ENCODE results near the gene CTTNBP2NL.
"Not testable (repeated sequence)": the region's sequence is repeated elsewhere in the genome, so short reads cannot be mapped to it uniquely, and the experiment has no call there.

The CTTNBP2NL gene

DNA sequence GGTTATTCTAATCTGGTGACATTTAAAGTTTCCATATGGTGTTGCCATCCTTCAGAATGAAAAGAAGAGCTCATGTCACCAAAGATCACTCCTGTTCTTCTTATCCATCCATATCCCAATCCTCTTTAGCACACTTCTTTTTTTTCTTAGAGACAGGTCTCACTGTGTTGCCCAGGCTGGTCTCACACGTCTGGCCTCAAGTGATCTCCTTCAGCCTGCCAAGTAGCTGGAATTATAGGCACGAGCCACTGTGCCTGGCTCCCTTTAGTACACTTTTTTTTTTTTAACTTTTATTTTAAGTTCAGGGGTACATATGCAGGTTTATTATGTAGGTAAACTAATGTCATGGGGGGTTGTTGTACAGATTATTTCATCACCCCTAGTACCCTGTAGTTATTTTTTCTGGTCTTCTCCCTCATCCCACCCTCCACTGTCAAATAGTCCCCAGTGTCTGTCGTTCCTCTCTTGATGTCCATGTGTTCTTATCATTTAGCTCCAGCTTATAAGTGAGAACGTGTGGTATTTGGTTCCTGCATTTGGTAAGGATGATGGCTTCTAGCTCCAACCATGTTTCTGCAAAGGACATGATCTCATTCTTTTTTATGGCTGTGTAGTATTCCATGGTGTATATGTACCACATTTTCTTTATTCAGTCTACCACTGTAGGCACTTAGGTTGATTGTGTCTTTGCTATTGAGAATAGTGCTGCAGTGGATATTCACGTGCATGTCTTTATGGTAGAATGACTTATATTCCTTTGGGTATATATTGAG lies 40.6 kb downstream of the CTTNBP2NL start:
- FAIRE-seq: no peak
- DNase-seq (ENCODE audit: insufficient read length): no peak
- TF ChIP-seq POLR2A (IDR thresholded peaks at IDR 0.05; ENCODE audit: low read depth, low read length): no peak
- no peak for TF ChIP-seq TAF1 (IDR thresholded peaks at IDR 0.05; ENCODE audit: borderline replicate concordance, low read depth, low read length)
- no peak for TF ChIP-seq POLR2AphosphoS5 (IDR thresholded peaks at IDR 0.05; ENCODE audit: low read depth, low read length)

DNA sequence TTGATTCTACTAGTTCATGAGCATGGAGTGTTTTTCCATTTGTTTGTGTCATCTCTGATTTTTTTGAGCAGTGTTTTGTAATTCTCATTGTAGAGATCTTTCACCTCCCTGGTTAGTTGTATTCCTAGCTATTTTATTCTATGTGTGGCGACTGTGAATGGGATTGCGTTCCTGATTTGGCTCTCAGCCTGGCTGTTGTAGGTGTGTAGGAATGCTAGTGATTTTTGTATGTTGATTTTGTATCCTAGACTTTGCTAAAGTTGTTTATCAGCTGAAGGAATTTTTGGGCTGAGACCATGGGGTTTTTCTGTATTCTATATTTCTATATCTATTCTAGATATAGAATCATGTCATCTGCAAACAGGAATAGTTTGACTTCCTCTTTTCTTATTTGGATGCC lies 42.1 kb downstream of the CTTNBP2NL start:
- not testable (repeated sequence) for DNase-seq (ENCODE audit: insufficient read length); FAIRE-seq

DNA sequence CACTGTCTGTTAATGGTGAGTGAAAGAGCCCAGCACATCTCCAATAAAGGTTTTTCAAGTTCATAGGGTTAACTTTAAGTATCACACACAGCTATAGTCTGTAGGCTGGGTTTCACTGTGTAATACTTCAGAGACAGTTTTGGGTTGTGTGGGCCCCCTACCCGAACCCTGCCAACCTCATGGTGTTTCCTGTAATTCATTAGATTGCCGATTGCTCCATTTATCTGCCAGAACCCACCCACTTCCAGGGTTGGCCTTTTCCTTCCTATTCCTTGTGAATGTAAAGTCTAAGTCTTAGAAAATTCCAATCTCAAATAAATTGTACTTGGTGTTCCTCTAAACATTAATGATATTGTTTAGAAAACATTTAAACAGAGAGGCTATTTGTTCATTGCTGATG lies 43.6 kb downstream of the CTTNBP2NL start:
- no peak for FAIRE-seq
- TF ChIP-seq POLR2A (IDR thresholded peaks at IDR 0.05; ENCODE audit: low read depth, low read length) (no peak), TAF1 (IDR thresholded peaks at IDR 0.05; ENCODE audit: borderline replicate concordance, low read depth, low read length) (no peak)
- no peak for DNase-seq (ENCODE audit: insufficient read length)

DNA sequence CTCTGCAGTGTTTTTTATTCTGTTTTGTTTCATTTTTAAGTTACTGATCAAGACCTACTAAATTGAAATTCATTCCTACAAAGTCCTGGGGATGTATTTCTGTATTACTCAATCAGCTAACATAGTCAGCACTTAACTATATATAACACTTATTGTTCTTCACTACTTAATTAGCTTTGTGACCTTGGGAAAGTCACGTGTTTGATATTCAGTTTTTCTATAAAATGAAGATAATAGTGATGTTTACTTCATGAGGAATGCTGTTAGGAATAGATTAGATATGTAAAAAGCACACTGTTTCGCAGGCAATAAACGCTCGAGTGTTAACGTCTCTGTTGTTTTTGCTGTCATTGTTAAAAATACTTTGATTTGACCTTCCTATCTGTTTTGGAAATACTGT lies 44.6 kb downstream of the CTTNBP2NL start:
- TF ChIP-seq POLR2AphosphoS5 (IDR thresholded peaks at IDR 0.05; ENCODE audit: low read depth, low read length) (no peak), POLR2A (IDR thresholded peaks at IDR 0.05; ENCODE audit: low read depth, low read length) (no peak), TAF1 (IDR thresholded peaks at IDR 0.05; ENCODE audit: borderline replicate concordance, low read depth, low read length) (no peak)
- FAIRE-seq (no peak), DNase-seq (ENCODE audit: insufficient read length) (no peak)

DNA sequence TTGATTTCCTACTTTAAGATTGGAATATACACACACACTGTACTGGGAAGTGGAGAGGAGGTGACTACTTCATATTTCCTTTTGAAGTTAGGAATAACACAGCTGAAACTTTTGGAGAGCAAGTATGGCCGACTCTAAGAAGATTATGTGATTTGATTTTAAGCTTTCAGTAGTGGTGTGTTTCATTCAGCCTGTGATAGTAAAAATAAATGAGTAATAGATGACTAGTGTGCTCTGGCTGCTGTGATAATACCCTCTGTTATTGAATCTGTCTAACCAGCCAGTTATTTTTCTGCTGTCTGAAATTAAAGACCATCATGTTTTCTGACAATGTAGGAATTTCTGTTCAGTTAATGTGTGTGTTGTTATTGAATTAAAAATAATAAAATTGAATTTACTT lies 48.3 kb downstream of the CTTNBP2NL start:
- TF ChIP-seq TAF1 (IDR thresholded peaks at IDR 0.05; ENCODE audit: borderline replicate concordance, low read depth, low read length) (no peak), POLR2AphosphoS5 (IDR thresholded peaks at IDR 0.05; ENCODE audit: low read depth, low read length) (no peak), POLR2A (IDR thresholded peaks at IDR 0.05; ENCODE audit: low read depth, low read length) (no peak)
- DNase-seq (ENCODE audit: insufficient read length): no peak
- no peak for FAIRE-seq

DNA sequence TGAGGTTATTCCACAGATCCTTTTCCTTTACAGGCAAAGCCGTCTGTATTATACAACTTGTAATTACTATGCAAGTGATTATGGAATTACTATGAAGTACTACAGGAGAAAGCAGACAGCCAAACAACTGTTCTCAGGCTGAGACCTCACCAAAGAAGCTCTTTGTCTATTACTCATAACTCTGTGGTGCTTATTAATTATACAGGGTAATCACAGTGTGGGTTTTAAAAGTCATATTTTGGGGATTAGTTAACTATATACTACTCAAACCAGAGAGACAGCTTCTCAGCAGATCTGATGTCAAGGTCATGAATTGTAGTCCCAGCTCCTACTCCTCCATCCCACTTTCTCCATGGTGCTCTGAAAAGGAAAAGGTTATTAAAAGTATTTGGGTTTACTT lies 49.6 kb downstream of the CTTNBP2NL start:
- DNase-seq (ENCODE audit: insufficient read length): no peak
- TF ChIP-seq POLR2A (IDR thresholded peaks at IDR 0.05; ENCODE audit: low read depth, low read length) (no peak), TAF1 (IDR thresholded peaks at IDR 0.05; ENCODE audit: borderline replicate concordance, low read depth, low read length) (no peak), POLR2AphosphoS5 (IDR thresholded peaks at IDR 0.05; ENCODE audit: low read depth, low read length) (no peak)
- FAIRE-seq: peak; percentile 48

- DNase-seq (ENCODE audit: insufficient read length): no peak
- TF ChIP-seq POLR2A (IDR thresholded peaks at IDR 0.05; ENCODE audit: low read depth, low read length) (no peak), POLR2AphosphoS5 (IDR thresholded peaks at IDR 0.05; ENCODE audit: low read depth, low read length) (no peak), TAF1 (IDR thresholded peaks at IDR 0.05; ENCODE audit: borderline replicate concordance, low read depth, low read length) (no peak)
- no peak for FAIRE-seq
Observed at GRCh38 chr1:112446411-112446810, 50.4 kb downstream of the CTTNBP2NL start.

DNA sequence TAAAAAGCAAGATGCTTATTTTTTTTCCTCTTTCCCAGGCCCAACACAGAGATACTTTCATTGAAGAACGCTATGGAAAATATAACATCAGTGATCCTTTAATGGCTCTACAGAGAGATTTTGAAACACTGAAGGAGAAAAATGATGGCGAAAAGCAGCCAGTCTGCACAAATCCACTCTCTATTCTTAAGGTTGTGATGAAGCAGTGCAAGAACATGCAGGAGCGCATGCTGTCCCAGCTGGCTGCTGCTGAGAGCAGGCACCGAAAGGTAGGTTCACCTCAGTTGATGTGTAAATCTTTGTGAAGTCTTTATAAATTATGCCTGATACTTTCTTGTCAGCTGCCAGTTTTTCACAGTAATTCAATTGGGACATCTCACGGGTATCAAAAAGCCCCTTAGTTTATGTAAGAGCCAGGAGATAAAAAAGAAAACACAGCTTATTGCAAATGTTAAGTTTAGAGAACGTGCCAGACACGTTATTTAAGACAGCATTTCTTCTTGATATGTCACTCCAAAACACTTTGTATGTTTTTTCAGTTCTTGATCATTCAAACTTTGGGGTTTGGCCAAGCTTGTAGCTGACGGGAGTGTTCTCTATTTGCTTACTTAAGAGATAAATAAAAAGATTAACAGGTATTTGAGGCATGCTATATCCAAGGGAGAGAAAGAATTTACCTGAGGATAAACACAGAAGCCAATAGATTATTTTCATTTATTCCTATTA lies 53.1 kb downstream of the CTTNBP2NL start:
- TF ChIP-seq POLR2A (IDR thresholded peaks at IDR 0.05; ENCODE audit: low read depth, low read length) (no peak), TAF1 (IDR thresholded peaks at IDR 0.05; ENCODE audit: borderline replicate concordance, low read depth, low read length) (no peak), POLR2AphosphoS5 (IDR thresholded peaks at IDR 0.05; ENCODE audit: low read depth, low read length) (no peak)
- FAIRE-seq: no peak

GRCh38 chr1:112449630-112449983 lies 53.6 kb downstream of the CTTNBP2NL start:
- TF ChIP-seq POLR2A (IDR thresholded peaks at IDR 0.05; ENCODE audit: low read depth, low read length) (no peak), POLR2AphosphoS5 (IDR thresholded peaks at IDR 0.05; ENCODE audit: low read depth, low read length) (no peak), TAF1 (IDR thresholded peaks at IDR 0.05; ENCODE audit: borderline replicate concordance, low read depth, low read length) (no peak)
- FAIRE-seq (no peak), DNase-seq (ENCODE audit: insufficient read length) (no peak)

More for the DNA sequence above, 53.1 kb downstream of the CTTNBP2NL start:
- no peak for DNase-seq (ENCODE audit: insufficient read length)

DNA sequence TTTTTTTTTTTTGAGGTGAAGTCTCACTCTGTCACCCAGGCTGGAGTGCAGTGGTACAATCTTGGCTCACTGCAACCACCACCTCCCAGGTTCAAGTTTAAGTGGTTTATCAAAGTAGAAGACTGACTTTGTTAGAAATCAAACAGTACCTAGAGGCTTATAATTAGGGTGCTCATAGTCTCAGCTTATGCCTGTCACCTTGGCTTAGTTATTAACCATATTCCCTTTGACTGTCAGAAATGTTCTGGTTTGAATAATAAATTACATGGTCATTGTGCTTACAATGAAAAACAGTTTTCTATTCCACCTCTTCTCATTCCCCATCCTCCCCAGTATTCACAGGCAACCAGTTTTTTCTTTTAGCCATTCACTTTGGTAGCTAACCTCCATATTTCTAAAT lies 54.8 kb downstream of the CTTNBP2NL start:
- no peak for TF ChIP-seq POLR2A (IDR thresholded peaks at IDR 0.05; ENCODE audit: low read depth, low read length)
- DNase-seq (ENCODE audit: insufficient read length) (no peak), FAIRE-seq (no peak)

- not testable (repeated sequence) for FAIRE-seq; DNase-seq (ENCODE audit: insufficient read length)
Observed at GRCh38 chr1:112451301-112451700, 55.3 kb downstream of the CTTNBP2NL start.

GRCh38 chr1:112453876-112454275 lies 57.9 kb downstream of the CTTNBP2NL start:
- no peak for FAIRE-seq
- TF ChIP-seq POLR2AphosphoS5 (IDR thresholded peaks at IDR 0.05; ENCODE audit: low read depth, low read length) (no peak), POLR2A (IDR thresholded peaks at IDR 0.05; ENCODE audit: low read depth, low read length) (no peak), TAF1 (IDR thresholded peaks at IDR 0.05; ENCODE audit: borderline replicate concordance, low read depth, low read length) (no peak)
- no peak for DNase-seq (ENCODE audit: insufficient read length)

Measured in GM12892 (cell line).